ENCODE data around the gene SUDS3. TPM values are rescaled to one million over a fixed set of nuclear protein-coding genes. Genes with fewer than 3 reads are reported as not detected.

SUDS3 gene
- total and polyA plus RNA-seq, 4 donors: 10.9 to 106 (median 17.8) TPM

DNA sequence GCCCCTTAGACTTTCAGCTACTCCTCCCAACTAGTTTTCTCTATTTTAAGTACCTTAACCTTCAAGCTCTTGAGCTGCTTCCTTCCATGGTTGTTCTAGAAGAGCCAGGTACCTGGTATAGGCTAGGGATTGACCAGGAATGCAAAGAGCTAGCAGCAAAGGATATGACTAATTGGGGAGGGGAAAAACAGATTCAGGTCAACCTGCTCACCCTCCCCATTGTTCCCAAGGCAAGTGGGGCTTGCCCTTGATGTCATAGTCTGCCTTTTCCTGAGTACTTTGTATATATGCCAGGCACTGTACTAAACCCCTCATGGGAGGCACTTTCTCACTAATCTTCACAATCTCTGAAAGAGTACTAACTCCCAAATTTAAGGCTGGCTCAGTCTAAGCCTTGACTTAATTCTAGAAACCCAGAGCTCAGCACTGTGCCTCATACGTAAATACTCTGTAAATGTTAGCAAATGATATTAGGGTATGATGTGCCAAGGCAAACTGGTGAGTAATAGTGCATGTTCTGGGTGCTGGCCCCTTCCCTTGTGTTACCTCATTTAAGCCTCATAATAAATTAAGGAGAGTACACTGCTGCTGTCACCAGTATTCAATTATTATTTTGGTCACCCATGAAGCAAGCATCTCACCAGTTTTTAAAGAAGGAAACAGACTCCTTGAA lies 42.2 kb downstream of the SUDS3 start:
- H3K36me3 ChIP-seq (ENCODE audit: control insufficient read depth in 4 of 4, insufficient read depth in 4 of 4, low read length in 4 of 4): peaks cover 14 to 28% (median 24%) of the 10 kb centered on the region in 4 donors
- H3K27me3 ChIP-seq (ENCODE audit: control insufficient read depth in 3 of 3, insufficient read depth in 3 of 3, low read length in 2 of 3): no peaks in the 10 kb centered on the region
- no peak overlapping the region for H3K9ac ChIP-seq (ENCODE audit: insufficient read depth in 1 of 2, low read length in 2 of 2)
- H3K4me3 ChIP-seq: no peak overlapping the region
- no peaks in the 10 kb centered on the region for H3K9me3 ChIP-seq (ENCODE audit: control insufficient read depth in 4 of 4, insufficient read depth in 3 of 4, low read length in 3 of 4)
- WGBS, 2 donors: 91 to 92% methylated on average over 1 of the region's 1 CpG
- peaks cover 0 to 2% (median 0%) of the 10 kb centered on the region in 5 donors for H3K4me1 ChIP-seq (ENCODE audit: control insufficient read depth in 5 of 5, insufficient read depth in 5 of 5, low read length in 5 of 5)
- H3K27ac ChIP-seq (ENCODE audit: low read depth in 1 of 2, low read length in 1 of 2): no peak overlapping the region
- DNase-seq: no peak
- TF ChIP-seq, protein P1, sequence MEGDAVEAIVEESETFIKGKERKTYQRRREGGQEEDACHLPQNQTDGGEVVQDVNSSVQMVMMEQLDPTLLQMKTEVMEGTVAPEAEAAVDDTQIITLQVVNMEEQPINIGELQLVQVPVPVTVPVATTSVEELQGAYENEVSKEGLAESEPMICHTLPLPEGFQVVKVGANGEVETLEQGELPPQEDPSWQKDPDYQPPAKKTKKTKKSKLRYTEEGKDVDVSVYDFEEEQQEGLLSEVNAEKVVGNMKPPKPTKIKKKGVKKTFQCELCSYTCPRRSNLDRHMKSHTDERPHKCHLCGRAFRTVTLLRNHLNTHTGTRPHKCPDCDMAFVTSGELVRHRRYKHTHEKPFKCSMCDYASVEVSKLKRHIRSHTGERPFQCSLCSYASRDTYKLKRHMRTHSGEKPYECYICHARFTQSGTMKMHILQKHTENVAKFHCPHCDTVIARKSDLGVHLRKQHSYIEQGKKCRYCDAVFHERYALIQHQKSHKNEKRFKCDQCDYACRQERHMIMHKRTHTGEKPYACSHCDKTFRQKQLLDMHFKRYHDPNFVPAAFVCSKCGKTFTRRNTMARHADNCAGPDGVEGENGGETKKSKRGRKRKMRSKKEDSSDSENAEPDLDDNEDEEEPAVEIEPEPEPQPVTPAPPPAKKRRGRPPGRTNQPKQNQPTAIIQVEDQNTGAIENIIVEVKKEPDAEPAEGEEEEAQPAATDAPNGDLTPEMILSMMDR (IDR thresholded peaks at IDR 0.05; ENCODE audit: control extremely low read depth, extremely low read depth): no peak
- no peak for ATAC-seq (ENCODE audit: insufficient read depth, low FRiP score)

DNA sequence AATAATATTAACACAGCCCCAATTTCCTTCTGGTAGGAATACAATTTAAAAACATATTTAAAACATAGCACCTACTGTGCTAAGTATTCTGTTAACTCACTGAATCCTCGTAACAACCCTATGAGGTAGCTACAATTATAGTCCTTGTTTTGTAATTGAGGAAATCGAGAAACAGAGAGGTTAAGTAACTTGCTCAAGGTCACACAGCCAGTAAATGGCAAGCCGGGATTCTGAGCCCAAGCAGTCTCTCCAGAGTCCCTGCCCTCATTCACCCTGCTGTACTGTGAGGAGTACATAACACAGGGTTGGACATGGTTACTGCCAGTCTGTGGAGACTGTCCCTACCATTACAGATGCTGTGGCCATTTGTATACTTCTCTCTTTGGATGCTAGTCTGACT lies 44.3 kb downstream of the SUDS3 start:
- WGBS, 2 donors: 95 to 97% methylated on average over 3 of the region's 3 CpGs
- no peak overlapping the region for H3K4me3 ChIP-seq
- no peaks in the 10 kb centered on the region for H3K9me3 ChIP-seq (ENCODE audit: control insufficient read depth in 4 of 4, insufficient read depth in 3 of 4, low read length in 3 of 4)
- no peak overlapping the region for H3K9ac ChIP-seq (ENCODE audit: insufficient read depth in 1 of 2, low read length in 2 of 2)
- no peak for DNase-seq
- no peaks in the 10 kb centered on the region for H3K27me3 ChIP-seq (ENCODE audit: control insufficient read depth in 3 of 3, insufficient read depth in 3 of 3, low read length in 2 of 3)
- peaks cover 6 to 9% (median 8%) of the 10 kb centered on the region in 4 donors for H3K36me3 ChIP-seq (ENCODE audit: control insufficient read depth in 4 of 4, insufficient read depth in 4 of 4, low read length in 4 of 4)
- H3K27ac ChIP-seq (ENCODE audit: low read depth in 1 of 2, low read length in 1 of 2): no peak overlapping the region
- no peaks in the 10 kb centered on the region for H3K4me1 ChIP-seq (ENCODE audit: control insufficient read depth in 5 of 5, insufficient read depth in 5 of 5, low read length in 5 of 5)
- ATAC-seq (ENCODE audit: insufficient read depth, low FRiP score): no peak
- TF ChIP-seq, protein P1 (IDR thresholded peaks at IDR 0.05; ENCODE audit: control extremely low read depth, extremely low read depth): no peak

DNA sequence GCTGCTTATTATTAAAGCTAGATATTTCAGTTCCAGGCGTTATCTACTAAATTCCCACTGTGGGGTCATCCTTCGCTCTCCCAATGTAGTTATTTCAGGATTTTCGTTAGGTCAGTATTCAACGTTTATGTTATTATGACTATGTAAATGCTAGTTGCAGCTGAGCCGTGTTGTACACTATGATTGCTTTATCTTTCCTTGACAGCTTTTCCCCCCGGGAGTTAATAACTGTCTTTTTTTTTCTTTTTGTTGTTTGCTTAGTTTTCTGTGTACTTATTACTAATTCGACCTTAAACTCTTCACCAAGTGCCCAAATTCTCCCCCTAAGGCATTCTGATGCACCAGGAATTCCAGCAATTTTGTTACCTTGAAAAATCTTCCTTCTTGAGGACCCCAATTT lies 48.5 kb downstream of the SUDS3 start:
- TF ChIP-seq, protein P1 (IDR thresholded peaks at IDR 0.05; ENCODE audit: control extremely low read depth, extremely low read depth): no peak

More for the DNA sequence above, 48.5 kb downstream of the SUDS3 start:
- Histone ChIP-seq H3K27ac (ENCODE audit: low read depth in 1 of 2, low read length in 1 of 2) (no peak overlapping the region), H3K27me3 (ENCODE audit: control insufficient read depth in 3 of 3, insufficient read depth in 3 of 3, low read length in 2 of 3) (no peaks in the 10 kb centered on the region), H3K4me3 (no peak overlapping the region), H3K9me3 (ENCODE audit: control insufficient read depth in 4 of 4, insufficient read depth in 3 of 4, low read length in 3 of 4) (peaks cover 0 to 3% (median under 1%) of the 10 kb centered on the region in 4 donors), H3K36me3 (ENCODE audit: control insufficient read depth in 4 of 4, insufficient read depth in 4 of 4, low read length in 4 of 4) (no peaks in the 10 kb centered on the region), H3K4me1 (ENCODE audit: control insufficient read depth in 5 of 5, insufficient read depth in 5 of 5, low read length in 5 of 5) (peaks cover 0 to 3% (median 0%) of the 10 kb centered on the region in 5 donors), H3K9ac (ENCODE audit: insufficient read depth in 1 of 2, low read length in 2 of 2) (no peak overlapping the region)
- WGBS, 2 donors: 66 to 71% methylated on average over 7 of the region's 7 CpGs
- ATAC-seq (ENCODE audit: insufficient read depth, low FRiP score): no peak
- no peak for DNase-seq
